Astrocyte (in vitro differentiated cells and primary cell): ENCODE data around the gene PTPRT.

Source experiments
- CTCF ChIP-seq: IDR thresholded peaks from 2 replicates; pipeline ENCODE4 v1.5.1; 2011; ENCODE audit warnings: low read depth, mild to moderate bottlenecking, inconsistent platforms, low read length, moderate library complexity; ENCODE audit not compliant: insufficient read depth
- EZH2 ChIP-seq: IDR thresholded peaks from 2 replicates; pipeline ENCODE4 v1.6.1; 2012; ENCODE audit warnings: mild to moderate bottlenecking, low read length, inconsistent platforms; ENCODE audit not compliant: insufficient read depth

- TF ChIP-seq CTCF (no peak), EZH2 (no peak)
Observed at GRCh38 chr20:42594011-42594410, 595.7 kb downstream of the PTPRT start.
